GM12864 (cell line): Measurements from ENCODE around the gene KCNMA1.

Source experiments
- DNase-seq: peaks from one replicate; pipeline ENCODE4 v3.0.0-alpha.2; 2011; ENCODE audit warnings: low read depth
- H3K4me3 ChIP-seq: 2 replicates; pipeline ENCODE4 v1.5.1; 2011; ENCODE audit warnings: mild to moderate bottlenecking, low read depth, low read length, control low read depth
- TF ChIP-seq, protein P1 (sequence below): IDR thresholded peaks from 2 replicates; pipeline ENCODE4 v1.5.1; 2011; ENCODE audit warnings: low read depth, mild to moderate bottlenecking, moderate library complexity, low read length, control low read depth, inconsistent platforms; ENCODE audit errors: missing control alignments

The KCNMA1 gene

DNA sequence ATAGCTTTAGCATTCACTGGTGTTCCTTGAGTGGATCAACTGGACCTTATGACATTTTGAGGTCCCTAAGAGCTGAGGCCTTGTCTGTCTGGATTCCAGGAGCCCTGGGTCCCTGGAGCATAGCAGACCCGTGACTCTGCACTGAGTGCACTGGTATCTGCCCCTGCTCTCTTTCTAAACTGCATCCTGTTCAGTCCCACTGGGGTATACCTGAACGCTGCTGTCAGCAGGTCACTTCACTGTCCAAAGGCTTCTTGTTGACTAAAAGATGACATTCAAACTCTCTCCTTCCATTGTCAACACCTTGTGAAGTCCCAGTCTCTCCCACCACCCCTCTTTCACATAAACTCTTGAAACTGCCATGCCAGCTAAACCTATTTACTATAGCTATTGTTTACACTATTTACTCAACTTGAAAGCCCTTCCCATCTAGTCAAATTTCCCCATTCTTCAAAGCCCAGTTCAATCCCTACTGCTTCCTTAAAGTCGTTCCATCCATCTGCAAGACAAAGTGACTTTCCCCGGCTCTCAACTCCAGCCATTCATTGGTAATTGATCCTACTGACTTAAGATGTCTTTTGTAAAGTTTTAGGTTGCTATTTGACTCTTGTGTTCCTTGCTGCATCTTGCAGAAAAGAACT is 523.3 kb downstream of the KCNMA1 start:
- TF ChIP-seq, protein P1, sequence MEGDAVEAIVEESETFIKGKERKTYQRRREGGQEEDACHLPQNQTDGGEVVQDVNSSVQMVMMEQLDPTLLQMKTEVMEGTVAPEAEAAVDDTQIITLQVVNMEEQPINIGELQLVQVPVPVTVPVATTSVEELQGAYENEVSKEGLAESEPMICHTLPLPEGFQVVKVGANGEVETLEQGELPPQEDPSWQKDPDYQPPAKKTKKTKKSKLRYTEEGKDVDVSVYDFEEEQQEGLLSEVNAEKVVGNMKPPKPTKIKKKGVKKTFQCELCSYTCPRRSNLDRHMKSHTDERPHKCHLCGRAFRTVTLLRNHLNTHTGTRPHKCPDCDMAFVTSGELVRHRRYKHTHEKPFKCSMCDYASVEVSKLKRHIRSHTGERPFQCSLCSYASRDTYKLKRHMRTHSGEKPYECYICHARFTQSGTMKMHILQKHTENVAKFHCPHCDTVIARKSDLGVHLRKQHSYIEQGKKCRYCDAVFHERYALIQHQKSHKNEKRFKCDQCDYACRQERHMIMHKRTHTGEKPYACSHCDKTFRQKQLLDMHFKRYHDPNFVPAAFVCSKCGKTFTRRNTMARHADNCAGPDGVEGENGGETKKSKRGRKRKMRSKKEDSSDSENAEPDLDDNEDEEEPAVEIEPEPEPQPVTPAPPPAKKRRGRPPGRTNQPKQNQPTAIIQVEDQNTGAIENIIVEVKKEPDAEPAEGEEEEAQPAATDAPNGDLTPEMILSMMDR, result no peak
- H3K4me3 ChIP-seq, result no peak overlapping the region
- DNase-seq, result no peak

DNA sequence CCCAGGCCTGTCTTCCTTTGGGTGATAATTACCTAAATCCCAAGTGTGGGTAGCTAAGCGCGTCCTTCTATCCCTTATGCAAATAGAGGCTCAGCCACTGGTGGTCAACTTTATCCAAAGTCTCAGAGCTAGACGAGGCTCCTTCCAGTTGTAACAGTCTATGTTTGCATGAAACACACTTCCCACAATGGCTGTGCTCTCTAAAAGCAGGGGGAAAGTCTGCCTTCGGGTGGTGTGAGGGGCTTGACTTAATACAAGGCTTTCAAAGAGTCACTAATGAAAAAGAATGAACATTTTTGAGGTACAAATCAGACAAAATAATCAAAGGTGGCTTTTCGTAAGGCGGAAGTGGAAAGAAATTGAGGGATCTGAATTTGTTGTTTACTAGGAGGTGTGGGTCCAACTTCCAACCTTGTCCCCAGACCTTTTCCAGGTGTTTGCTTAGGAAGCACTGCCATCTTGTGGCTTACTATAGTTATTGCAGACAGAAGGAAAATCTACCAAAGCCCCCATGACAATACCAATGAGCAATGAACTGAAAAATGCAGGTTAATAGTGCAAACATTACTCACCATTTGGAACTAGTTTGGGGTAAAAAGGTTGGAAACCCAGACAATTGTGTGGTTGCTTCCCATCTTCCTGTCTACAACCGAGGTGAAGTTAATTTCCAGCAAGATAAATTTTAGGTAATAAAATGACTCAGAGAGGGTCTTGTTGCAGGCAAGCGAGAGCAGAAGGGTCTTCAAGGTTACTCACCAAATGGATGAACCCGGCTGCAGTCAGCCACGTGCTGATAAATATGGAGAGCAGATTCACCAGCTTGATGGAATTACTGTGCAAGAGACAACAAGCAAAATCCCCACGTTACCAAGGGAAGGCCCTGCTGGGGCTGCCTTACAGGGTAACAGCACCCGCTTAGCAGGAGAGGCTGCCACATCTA is 525.7 kb downstream of the KCNMA1 start:
- DNase-seq, result peak; percentile 3
- TF ChIP-seq, protein P1, result peak; percentile 73
- no peak overlapping the region for H3K4me3 ChIP-seq

DNA sequence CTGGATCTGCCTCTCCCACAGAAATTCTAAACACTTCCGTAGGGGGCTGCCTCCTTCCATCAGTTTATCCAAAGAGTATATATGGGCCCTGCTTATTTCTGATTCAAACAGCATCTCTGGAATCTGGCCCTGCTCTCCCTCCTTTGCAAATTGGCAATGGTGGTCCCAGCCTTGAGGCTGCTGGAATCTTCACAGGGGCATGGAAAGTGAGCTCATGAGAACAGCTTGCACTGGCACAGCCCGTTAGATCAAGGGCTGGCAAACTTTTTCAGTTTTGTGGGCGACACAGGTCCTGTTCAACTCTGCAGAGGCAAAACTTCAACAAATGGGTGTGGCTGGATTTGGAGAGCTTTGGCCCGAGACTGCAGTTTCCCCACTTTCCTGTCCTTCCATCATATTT is 526.9 kb downstream of the KCNMA1 start:
- TF ChIP-seq, protein P1, result no peak
- DNase-seq, result no peak

DNA sequence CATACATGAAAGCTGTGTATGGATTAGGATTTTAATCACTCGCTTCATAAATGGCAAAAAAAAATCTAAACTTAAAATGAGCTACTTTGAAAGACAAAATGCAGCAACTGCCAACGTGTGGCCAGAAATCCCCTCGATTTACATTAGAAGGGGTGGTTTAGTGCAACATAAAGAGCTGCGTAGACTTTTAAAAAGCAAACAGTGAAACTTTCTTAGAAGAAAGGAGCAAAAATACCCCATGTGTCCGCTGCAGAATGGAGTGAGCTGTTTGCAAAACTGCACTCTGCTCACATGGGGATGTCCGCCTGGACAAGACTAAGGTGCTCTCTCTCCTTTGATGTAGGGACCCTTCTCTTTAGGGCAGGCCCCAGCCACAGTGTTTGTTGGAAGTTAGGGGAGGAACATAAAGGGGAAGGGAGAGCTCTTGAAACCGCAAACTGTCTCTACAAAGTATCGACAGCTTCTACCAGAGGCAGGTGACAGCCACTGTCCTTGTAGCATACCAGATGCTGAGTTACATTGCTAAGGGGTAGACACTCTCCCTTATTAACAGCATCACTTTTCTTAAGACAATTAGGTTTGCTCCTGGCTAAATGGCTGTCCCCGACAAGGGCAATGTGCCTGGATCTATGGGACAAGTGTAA is 528.1 kb downstream of the KCNMA1 start:
- no peak overlapping the region for H3K4me3 ChIP-seq
- TF ChIP-seq, protein P1, result no peak
- no peak for DNase-seq

More for the DNA sequence above, 526.9 kb downstream of the KCNMA1 start:
- H3K4me3 ChIP-seq, result no peak overlapping the region

DNA sequence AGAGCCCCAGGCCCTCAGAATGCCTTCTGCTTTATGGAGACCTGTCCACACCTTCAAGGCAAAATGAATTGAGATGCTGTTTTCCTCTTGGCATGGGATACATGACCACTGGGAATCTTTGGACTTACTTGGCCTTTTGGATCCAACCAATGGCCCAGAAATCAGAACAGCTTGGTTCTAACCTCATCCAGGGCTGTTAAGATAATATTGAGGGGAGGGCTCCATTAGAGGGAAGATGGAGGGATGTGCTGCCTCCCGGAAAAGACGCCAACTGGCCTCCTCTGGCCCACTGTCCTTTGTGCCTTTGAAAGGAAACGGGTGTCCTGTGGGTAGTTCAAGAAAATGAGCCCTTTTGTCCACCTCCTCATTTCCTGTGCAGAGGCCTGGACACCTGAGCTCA is 530.9 kb downstream of the KCNMA1 start:
- no peak overlapping the region for H3K4me3 ChIP-seq
- TF ChIP-seq, protein P1, result no peak
- no peak for DNase-seq

DNA sequence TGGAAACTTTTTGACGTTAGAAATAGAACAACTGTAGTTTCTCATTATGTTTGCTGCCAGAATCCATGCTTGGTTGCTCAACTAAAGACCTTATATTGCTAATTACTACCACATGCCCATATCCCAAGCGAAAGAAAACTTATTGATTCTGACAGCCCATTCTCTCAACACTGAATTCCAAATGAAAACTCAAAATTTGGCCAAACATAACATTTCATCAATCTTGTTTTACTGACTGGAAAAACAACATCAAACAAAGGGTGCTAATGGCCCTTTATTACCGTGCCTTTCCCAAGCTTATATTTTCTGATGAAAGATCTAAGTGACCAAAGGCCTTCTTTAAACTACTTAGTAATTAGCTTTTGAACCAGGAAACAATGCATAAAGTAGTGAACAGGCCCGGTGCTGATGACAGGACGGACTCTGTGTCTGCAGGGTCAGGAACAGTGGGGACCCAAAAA is 531.8 kb downstream of the KCNMA1 start:
- TF ChIP-seq, protein P1, result no peak
- DNase-seq, result no peak
- no peak overlapping the region for H3K4me3 ChIP-seq
